AG09319 (cell line): ENCODE measurements around the gene FBXO17.
"Not testable (repeated sequence)": the region's sequence is repeated elsewhere in the genome, so short reads cannot be mapped to it uniquely, and the experiment has no call there.

ENCODE experiments used
- DNase-seq: peaks from one replicate; pipeline ENCODE4 v3.0.0-alpha.2; 2010; ENCODE audit warnings: low read depth; ENCODE audit errors: extremely low read depth
- CTCF ChIP-seq: IDR thresholded peaks from 2 replicates; pipeline ENCODE4 v1.5.1; 2011; ENCODE audit warnings: low read depth, mild to moderate bottlenecking, inconsistent platforms, low read length, moderate library complexity

The FBXO17 gene

GRCh38 chr19:38990949-38991697, 15.6 kb upstream of the FBXO17 start:
- no peak for DNase-seq
- TF ChIP-seq CTCF: no peak

- DNase-seq: not testable (repeated sequence)
Observed at GRCh38 chr19:38989614-38990013, 14.1 kb upstream of the FBXO17 start.

- DNase-seq: no peak
- TF ChIP-seq CTCF: no peak
Observed at GRCh38 chr19:38989066-38989605, 13.6 kb upstream of the FBXO17 start.

GRCh38 chr19:38988627-38989026, 13.1 kb upstream of the FBXO17 start:
- not testable (repeated sequence) for DNase-seq

GRCh38 chr19:38987745-38988144, 12.2 kb upstream of the FBXO17 start:
- not testable (repeated sequence) for DNase-seq

- no peak for TF ChIP-seq CTCF
- DNase-seq: no peak
Observed at GRCh38 chr19:38985262-38985661, 9.7 kb upstream of the FBXO17 start.

- no peak for DNase-seq
- TF ChIP-seq CTCF: no peak
Observed at GRCh38 chr19:38980583-38981374, 5.2 kb upstream of the FBXO17 start.

GRCh38 chr19:38979812-38980211, 4.3 kb upstream of the FBXO17 start:
- DNase-seq: no peak
- no peak for TF ChIP-seq CTCF

GRCh38 chr19:38978326-38978689, 2.8 kb upstream of the FBXO17 start:
- no peak for TF ChIP-seq CTCF
- DNase-seq: no peak
